Measurements from ENCODE around the gene GBF1.

DNA sequence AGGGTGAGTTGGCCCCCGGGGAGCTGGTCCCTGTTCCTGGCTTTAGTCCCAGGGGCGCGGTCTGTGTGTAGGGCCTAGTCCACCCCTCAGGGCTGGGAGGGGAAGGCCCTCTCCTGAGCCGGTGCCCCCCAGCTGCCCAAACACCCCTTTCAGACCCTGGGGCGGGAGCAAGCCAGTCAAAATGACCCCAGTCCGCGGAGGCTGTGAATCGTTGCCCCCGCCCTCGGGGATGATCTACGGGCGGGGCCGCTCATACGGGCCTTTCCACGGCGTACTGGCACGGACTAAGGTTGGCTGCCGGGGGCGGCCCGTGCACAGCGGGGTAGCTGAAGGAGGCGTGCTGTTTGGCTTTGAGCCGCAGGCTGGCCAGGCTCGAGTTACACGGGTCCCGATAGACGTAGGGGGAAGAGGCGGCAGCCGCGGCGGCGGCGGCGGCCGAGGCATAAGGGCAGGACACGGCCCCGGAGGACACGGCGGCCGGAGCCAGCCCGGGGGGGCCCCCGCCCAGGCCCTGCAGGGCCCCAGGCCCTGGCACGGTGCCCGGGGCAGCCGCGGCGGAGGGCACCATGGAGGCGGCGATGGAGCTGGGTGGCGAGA is 15.0 kb upstream of the GBF1 start:
- TF ChIP-seq FOXA1 (IDR thresholded peaks at IDR 0.05) (no peak), ARNT (IDR thresholded peaks at IDR 0.05) (peak; percentile 81), HDGF (IDR thresholded peaks at IDR 0.05; ENCODE audit: borderline replicate concordance) (peak; percentile 67; the same call in 1 of the 2 replicates), ELF4 (IDR thresholded peaks at IDR 0.05) (no peak), SP1 (IDR thresholded peaks at IDR 0.05) (no peak)
